Testis (tissue), 3 donors: ENCODE data around the gene FGGY. TPM values are rescaled to one million over a fixed set of nuclear protein-coding genes. Genes with fewer than 3 reads are reported as not detected.

Source experiments
- DNase-seq: peaks from one replicate; pipeline ENCODE4 v3.0.0-alpha.2; 2019
- H3K27ac ChIP-seq, 2 donors: fragments of 200-600 bp; sonication (generic); one replicate each; pipeline ENCODE4 v1.5.1; 2019
- H3K27me3 ChIP-seq: fragments of 200-600 bp; sonication (generic); one replicate; pipeline ENCODE4 v1.5.1; 2019
- H3K36me3 ChIP-seq: fragments of 200-600 bp; sonication (generic); one replicate; pipeline ENCODE4 v1.5.1; 2017; ENCODE audit warnings: low read depth; ENCODE audit errors: missing control alignments
- H3K4me1 ChIP-seq: fragments of 200-600 bp; sonication (generic); one replicate; pipeline ENCODE4 v1.5.1; 2019
- H3K4me3 ChIP-seq, 2 donors: fragments of 200-600 bp; sonication (generic); one replicate each; pipeline ENCODE4 v1.5.1; 2017 to 2019
- H3K9me3 ChIP-seq: fragments of 200-600 bp; sonication (generic); one replicate; pipeline ENCODE4 v1.5.1; 2017
- CTCF ChIP-seq, 3 experiments: fragments of 450-650 bp in 2 of 3; fragments of 200-600 bp in 1 of 3; sonication (generic) in 1 of 3; IDR thresholded peaks; one replicate each; pipeline ENCODE4 v1.5.1; 2016 to 2019; ENCODE audit warnings: antibody characterized with exemption in 3 of 3, mild to moderate bottlenecking in 2 of 3, moderate library complexity in 1 of 3
- POLR2A ChIP-seq: fragments of 450-650 bp; IDR thresholded peaks from one replicate; pipeline ENCODE4 v1.6.1; 2017; ENCODE audit warnings: antibody characterized with exemption, mild to moderate bottlenecking, moderate library complexity
- WGBS, 2 donors: methylation state at CpG; one replicate each; pipeline ENCODE4 v1.1.5; 2018; 5-methylcytosine and 5-hydroxymethylcytosine counted together
- intact Hi-C: fragments of 100-400 bp; cut with DNase I; formaldehyde crosslinking; loops from one replicate; pipeline ENCODE4 v1.15.1; 2023; ENCODE audit warnings: low total_unique reads
- polyA plus RNA-seq: library from polyadenylated mRNA; stranded (reverse); fragments of 350-450 nt; fragmentation: Illumina TruSeq; extraction: RNeasy Lipid Tissue Mini Kit (QIAGEN cat#74804); gene quantifications from one replicate; pipeline ENCODE4 v1.2.3, GENCODE V29; 2014; ENCODE audit warnings: low read depth, low replicate concordance; ENCODE audit not compliant: insufficient read depth
- total RNA-seq, 2 donors: library from RNA; depleted of rRNA; stranded (reverse); fragments of >200 nt; gene quantifications; one replicate each; pipeline ENCODE4 v1.2.3, GENCODE V29; 2016

FGGY gene
- total and polyA plus RNA-seq, 3 donors from 2014 or later: 14.6 to 32.8 (median 32.3) TPM

DNA sequence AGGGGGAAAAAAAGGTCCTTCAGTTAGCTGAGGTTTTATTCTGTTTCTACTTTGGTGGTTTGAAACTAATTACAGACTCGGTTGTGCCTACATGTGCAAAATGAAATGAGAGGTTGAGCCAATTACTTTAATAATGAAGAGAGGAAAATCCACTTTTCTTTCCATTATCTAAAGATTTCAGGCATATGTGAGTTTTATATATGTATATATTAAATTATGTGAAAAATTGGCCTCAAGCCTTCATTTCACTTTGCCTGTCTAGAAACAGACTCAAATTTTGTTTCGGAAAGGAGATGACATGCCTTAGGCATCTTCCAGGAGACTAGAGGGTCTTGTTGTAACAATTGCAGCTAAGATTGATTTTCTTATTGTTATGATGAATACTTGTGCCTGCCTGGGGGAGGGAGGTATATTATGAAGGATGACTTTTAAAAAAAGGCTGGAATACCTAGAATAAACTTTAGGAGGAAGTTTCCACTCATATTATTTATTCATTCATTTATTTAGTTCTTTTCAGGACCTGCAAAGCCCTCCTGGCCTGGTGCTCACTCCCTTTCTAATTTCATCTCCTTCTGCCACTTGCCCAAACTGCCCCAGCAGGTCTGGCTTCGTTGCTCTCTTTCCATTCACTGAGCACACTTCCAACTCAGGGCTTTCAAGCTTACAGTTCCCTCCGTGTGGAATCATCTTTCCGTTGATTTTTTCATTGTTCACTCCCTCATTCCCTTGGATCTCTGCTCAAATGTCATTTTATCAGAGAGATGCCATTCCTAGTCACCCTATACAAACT is 423.6 kb downstream of the FGGY start:
- DNase-seq: no peak
- intact Hi-C loops: no loop called here
- TF ChIP-seq CTCF (IDR thresholded peaks at IDR 0.05): no peak
- TF ChIP-seq POLR2A: no peak
- Histone ChIP-seq H3K4me3 (no peak overlapping the region), H3K9me3 (no peaks in the 10 kb centered on the region), H3K27ac (no peak overlapping the region), H3K36me3 (no peaks in the 10 kb centered on the region), H3K4me1 (no peaks in the 10 kb centered on the region), H3K27me3 (no peaks in the 10 kb centered on the region)
- 76% methylated on average over 5 of the region's 5 CpGs for WGBS, 2 donors

GRCh38 chr1:59730302-59730701 is 433.4 kb downstream of the FGGY start:
- intact Hi-C loops: no loop called here
- Histone ChIP-seq H3K27ac (no peak overlapping the region), H3K27me3 (no peaks in the 10 kb centered on the region), H3K9me3 (no peaks in the 10 kb centered on the region), H3K36me3 (no peaks in the 10 kb centered on the region), H3K4me3 (no peak overlapping the region), H3K4me1 (peaks cover 39% of the 10 kb centered on the region)
- 75 to 90% methylated on average over 1 of the region's 1 CpG for WGBS, 2 donors
- no peak for TF ChIP-seq CTCF (IDR thresholded peaks at IDR 0.05)
- no peak for TF ChIP-seq POLR2A
- DNase-seq: no peak

- 48 to 58% methylated on average over 12 of the region's 12 CpGs for WGBS, 2 donors
- TF ChIP-seq CTCF (IDR thresholded peaks at IDR 0.05) (no peak), POLR2A (no peak)
Measured at GRCh38 chr1:59730759-59731478, 434.0 kb downstream of the FGGY start.

DNA sequence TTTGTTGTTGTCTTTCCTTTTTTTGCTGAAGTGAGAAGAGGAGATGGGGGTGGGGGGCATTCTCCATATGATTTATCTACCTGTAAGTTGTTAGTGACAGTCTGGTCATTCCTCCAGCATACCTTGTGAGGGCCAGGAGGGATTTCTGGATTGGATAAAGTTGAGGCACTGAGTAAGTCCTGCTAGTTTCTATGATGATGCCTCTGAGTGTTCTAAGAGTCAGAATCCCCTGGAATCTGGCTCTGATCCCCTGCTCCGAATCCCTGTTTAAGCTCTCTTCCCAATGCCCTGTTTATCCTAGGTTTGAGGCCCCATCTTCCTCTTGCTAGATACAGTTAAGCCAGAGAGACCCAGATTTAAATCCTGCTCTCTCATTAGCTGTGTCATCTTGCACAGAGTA is 434.7 kb downstream of the FGGY start:
- Histone ChIP-seq H3K4me3 (no peak overlapping the region), H3K27me3 (no peaks in the 10 kb centered on the region), H3K36me3 (no peaks in the 10 kb centered on the region), H3K9me3 (no peaks in the 10 kb centered on the region), H3K27ac (peak overlapping the region; percentile 80 to 89), H3K4me1 (peaks cover 39% of the 10 kb centered on the region)
- 100% methylated on average over 1 of the region's 1 CpG for WGBS, 2 donors
- no peak for DNase-seq
- intact Hi-C loops: no loop called here
- TF ChIP-seq POLR2A (no peak), CTCF (IDR thresholded peaks at IDR 0.05) (no peak)

More at GRCh38 chr1:59730759-59731478, 434.0 kb downstream of the FGGY start:
- peaks cover 39% of the 10 kb centered on the region for H3K4me1 ChIP-seq
- H3K9me3 ChIP-seq: no peaks in the 10 kb centered on the region
- no peak overlapping the region for H3K4me3 ChIP-seq
- DNase-seq: peak; percentile 72
- intact Hi-C loops: no loop called here
- peak overlapping the region; percentile 19 to 80 for H3K27ac ChIP-seq
- H3K36me3 ChIP-seq: no peaks in the 10 kb centered on the region
- no peaks in the 10 kb centered on the region for H3K27me3 ChIP-seq
